Activated naive CD4-positive, alpha-beta T cell (primary cell): ENCODE data around the gene UTP25.

ENCODE experiments used
- DNase-seq, 4 experiments: peaks; one replicate each; lab custom pipeline; 2025; lab: John Stamatoyannopoulos, UW

Gene UTP25

DNA sequence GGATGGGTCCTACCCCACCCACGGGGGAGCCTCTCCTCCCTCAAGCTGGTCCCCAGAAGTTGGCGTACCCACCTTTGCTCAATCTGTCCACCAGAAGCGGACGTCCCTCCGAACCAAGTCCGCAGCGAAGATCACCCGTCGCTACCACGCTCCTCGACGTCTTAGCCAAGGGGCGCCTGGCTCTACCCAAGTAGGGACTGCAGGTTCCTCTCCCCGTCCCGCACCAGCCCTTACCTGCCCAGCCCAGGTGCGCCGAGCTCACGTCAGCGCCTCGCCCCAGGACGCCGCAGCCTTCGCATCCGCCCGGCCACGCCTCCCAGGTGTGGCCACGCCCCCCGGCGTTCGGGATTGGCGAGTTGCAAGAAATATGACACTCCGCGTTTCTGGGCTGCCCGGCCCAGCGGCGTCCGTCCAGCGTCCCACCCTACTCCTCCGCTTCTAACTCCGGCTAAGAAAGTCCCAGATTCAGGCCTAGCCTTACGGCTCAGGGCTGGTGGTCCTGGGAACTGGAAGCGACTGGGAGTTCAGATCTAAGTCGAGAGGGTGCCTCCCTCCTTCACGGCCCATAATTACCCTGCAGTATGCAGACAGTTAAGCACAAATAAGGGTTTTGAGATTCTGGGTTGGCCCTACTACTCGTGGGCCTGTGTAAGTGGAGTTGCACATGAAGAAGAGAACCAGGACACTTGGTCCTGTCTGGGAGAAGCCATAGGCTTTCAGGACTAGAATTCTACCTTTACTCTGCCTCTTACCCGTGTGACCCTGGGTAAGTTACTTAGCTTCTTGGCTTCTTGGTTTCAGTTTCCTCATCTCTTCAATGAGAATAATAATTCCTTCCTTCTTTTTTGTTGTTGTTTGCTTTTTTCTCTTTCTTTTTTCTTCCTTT, 21.7 kb upstream of the UTP25 start, which contains the start of gene IRF6:
IRF6 (minus strand) TSS at position 268 of the 886 bp plus-strand sequence. CDS start 4,729 bp downstream, outside the sequence.
- DNase-seq: peak in 3 of 4 experiments; percentile 34 to 76 (median 36)

DNA sequence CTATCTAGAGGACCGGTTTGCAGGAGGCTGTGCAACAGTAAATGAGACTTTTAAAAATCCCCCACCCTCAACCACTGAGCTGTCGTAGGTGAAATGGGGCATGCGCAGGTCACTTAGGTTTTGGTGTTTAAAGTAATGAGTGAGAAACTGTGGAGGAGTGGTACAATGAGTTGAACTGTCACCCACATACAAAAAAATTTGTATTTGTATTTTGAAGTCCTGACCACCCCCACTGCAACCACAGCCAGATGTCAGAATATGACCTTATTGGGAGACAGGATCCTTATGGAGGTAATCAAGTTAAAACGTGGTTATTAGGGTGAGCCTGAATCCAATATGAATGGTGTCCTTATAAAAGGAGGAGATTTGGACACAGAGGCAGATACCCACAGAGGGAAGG, 20.3 kb upstream of the UTP25 start:
- DNase-seq: no peak

DNA sequence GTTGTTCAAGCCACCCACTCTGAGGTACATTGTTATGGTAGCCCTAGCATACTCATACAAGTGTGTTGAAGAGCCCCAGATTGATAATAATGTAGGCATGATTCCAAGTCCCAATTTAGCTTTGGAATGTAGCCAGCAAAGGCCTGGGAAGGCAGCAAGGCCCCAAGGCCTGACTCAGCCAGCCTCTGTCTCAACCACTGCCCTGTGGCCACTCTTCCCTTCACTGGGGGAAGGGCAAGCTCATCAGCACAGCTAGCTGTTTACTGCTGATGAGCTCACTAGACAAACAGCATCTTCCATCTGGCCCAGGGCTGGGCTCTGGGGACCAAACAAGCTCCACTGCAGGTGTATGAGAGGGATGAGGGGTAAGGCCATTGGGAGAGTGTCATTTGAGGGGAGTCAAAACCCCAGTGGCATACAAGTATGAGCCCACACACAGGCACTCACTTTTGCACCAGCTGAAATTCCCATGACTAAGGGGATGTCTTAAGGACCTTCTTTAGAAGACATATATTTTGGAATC, 19.7 kb upstream of the UTP25 start:
- DNase-seq: no peak

DNA sequence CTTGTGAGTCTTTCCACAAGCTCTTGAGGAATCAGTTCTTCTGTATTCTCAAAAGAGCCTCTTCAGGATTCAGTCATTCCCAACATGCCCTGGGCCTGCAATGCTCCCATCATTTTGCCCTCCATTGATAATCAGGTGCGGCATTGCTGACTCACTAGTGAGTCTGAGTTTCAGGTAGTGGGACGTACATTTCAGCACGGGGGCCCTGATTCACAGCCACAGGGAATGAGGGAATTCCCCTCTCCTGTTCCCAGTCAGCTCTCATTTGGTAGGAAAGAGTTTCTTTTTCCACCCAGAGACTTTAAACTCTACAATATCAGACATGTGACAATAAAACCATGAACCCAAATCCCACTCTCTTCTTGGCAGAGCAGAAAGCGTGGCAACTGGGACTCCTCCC, 18.2 kb upstream of the UTP25 start:
- no peak for DNase-seq

DNA sequence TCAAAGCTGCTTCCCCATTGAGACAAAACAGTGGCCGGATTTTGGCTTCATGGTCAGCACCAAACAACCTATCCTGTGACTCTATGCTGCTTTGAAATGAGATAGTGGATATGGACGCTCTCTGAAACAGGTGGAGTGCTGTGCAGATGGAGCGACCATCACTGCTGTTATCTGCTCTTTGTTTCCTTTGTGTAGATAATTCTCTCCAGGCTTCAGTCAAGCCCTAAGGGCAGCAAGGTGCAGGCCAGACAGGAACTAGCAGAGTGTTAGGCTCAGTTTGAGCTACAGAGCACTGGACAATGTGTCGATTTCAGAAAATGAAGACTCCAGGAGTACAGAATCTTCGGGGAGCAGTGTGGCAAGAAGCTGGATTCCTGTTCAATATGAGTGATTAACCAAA, 17.0 kb upstream of the UTP25 start:
- DNase-seq: no peak

DNA sequence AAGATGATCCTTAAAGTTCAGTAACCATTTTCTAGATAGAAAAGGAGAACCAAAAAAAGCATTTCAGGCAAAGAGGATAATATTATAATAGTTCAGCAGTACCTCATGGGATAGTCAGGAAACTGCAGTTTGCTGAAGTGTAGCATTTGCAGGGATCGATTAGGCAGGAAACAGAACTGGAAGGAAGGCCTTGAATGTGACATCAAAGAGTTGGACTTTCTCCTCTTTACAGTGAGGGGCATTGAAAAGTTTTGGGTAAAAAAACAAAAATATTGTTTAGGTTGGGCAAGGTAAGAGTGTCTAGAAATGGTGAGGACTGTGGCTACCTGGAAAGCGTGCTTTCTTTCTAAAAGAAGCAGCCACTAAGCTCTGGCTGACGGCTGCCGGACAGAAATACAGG, 13.9 kb upstream of the UTP25 start:
- DNase-seq: no peak

DNA sequence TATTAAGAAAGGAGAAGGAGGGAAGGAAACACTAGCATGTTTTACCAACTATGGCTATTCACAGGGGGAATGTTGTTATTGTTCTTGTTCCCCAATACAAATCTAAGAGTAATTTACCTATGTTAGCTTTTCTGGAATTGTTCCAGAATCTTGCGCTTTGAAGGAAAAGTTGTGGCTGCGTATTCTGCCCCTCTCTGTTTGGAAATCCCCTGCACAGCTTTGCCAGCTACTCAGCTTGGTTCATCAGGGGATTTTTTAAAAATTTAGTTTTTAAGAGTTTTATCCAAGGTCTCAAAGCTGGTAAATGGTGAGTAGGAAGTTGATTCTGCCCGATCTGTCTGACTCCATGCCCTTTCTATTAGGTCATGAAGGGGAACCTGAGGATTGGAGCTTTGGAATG, 12.3 kb upstream of the UTP25 start:
- DNase-seq: no peak

DNA sequence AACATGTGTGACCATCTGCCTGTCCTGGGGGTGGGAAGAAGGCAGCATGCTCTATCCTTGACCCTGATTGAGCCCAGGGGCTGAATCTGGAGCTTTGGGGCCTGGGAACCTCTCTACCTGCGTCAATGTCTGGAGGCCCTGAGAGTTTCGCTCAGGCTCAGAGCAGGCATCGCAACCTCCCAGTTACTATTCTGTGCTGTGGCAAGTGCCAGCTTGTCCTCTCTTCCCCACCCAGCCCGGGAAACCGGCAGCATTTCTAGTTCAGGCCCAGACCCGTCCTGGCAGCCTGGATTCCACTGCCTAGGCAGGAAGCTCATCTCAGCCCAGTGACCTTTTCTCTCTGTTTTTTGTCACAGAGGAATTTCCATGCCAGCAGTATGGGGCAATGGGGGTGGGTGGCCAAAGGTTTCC, 11.8 kb upstream of the UTP25 start:
- DNase-seq: no peak

DNA sequence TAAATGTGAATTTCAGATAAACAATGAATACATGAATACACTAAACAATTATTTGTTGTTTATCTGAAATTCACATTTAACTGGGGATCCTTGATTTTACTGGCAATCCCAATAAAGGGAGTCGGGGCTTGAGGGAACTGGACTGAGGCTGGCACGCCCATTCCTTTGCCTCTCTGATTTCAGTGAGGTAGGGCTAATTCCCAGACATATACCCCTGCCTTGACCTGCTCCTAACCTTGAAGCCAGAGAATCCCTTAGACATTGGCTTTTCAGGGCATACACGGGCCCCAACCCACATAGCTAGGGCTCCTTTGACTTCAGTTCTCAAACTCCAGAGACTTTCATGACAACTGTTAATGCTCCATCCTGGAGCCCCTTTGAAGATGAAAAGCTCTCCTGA, 10.8 kb upstream of the UTP25 start:
- DNase-seq: no peak

DNA sequence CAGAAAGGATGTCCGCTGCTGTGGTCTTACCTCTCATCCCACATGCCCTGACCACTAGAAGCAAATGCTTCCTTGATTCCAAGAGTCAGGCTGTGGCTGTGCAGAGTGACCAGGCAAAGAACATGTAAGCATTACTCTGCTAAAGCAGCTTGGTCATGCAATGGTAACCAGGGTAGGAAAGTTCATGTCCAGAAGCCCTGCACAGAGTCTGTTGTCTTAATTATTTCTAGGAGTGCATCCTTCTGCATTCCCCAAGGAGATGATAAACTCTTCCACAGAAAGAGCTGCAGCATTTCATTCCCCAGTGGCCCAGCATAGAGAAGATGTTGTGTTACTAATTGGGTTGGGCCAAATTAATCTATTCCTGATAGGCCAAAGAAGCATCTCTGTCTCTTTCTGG, 10.1 kb upstream of the UTP25 start:
- no peak for DNase-seq

DNA sequence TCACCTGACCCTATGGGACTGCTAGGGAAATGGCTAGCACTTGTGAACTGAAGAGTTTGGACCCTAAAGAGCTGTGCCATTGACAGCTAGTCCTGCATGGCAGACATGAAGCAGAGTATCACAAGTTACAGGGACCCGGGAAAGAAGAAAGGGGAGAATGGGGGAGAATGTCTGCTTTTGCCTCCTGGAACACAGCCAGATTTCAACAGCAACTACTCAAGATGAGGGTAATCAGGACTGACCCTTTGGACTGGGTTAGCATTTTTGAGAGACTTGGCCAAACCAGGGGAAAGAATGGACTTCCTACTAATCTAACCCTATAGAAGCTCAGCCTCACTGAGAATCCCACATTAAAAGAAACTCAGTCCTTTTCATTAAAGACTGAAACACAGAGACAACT, 8.7 kb upstream of the UTP25 start:
- DNase-seq: no peak

DNA sequence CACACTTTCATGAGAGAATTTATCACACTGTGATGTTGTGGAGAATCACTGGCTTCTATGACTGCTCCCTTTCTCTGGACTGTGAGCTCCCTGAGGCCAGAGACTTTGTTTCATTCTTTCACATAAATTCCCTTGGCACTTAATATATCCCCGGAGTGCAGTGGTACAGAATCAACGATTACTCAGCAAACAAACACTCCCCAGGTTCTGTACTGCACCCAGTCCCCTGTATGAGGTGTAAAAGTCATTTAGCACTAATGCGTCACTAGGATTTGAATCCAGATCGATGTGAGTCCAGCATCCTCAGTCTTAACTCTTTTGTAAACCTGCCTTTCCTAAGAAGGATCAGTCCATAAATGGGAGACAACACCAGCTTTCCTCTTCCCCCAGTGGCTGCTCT, 6.8 kb upstream of the UTP25 start:
- no peak for DNase-seq

DNA sequence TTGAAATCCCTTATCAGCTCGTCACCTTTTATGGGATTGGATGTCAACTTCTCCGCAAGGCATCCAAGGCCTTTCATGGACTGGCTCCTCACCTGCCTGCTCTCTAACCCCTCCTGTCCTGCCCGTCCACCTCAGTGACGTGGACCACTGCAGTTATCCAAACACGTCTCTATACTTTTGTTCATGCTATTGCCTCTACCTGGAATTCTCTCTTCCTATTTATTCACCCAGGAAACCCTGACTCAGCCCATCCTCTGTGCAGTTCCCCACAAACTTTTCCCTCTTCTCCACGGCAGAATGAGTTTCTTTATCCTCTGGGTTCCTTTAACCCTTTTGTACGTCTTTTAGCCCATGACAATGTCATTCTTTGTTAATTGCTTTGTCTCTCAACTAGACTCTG, 5.1 kb upstream of the UTP25 start:
- DNase-seq: no peak

DNA sequence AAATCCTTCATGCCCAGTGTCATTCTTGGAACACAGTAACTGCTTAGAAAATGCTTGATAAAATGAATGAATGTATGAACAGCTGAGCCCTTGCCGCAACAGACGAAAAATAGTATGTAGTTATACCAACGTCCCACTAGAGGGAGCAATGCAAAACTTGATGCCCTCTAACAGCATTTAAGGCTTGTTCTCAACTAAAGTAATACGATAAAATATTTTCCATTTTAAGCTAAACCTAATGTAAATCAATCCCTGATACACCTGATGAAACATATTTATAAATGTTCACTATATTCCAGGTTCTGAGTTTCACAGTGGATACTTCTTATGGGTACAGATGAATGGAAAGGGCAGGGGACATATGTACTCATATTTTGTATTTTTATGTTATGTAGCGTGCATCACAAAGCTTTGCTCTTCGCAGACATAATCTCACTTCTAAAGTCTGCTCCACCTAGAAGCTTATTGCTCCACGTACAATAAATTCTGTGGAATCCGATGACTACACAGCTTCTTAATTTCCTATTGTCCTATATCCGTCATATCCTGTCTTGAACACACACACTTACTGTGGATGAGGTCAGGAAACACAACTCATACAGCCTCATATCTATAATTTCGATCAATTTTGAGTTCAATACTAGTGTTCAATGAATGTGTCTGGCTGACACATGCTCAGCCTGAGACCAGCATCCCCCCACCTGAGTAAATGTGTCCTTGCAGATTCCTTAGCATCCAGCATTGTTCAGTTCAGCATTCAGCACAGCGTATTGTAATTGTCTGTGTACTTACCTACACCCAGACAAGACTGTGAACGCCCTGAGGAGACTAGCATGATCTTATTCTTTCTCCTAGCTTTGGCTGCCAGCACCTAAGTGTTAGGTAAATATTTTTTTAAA, 4.4 kb upstream of the UTP25 start:
- no peak for DNase-seq

DNA sequence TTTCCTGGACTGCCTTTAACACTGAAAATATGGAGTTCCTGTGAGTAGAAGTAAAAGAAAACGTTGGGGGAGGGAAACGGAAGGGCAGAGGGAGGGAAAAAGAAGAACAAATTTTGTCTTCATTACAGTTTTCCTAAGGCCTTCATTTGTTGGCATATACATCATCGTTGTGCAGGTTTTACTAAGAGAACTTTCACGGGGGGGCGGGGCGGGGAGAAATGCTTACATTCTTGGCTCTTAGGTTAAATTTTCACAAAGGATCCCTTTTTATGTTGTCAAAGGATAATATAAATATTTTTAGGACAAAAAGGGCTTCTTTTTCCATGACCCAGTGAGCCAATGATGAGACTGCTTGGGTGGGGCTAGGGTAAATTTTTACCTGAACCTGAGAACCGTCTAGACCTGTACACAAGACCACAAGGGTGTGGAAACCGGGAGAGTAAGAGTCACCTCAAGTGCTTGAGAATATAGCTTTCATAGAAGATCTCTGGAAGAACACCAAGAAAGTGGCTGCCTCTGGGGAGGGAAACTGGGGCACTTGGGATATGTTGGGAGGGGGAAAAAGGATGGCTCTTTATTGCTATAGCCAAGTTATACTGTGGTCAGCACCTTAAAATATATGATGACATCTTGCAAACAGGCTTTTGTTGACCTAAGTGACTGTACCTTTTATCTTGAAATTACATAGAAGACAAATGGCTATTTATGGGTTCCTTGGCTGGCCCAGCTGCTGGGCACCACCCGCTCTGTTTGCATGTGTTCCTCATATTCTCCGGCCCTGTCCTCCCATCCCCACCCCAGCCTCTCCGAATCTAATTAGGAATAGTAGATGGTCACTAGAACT, 2.0 kb upstream of the UTP25 start:
- no peak for DNase-seq

DNA sequence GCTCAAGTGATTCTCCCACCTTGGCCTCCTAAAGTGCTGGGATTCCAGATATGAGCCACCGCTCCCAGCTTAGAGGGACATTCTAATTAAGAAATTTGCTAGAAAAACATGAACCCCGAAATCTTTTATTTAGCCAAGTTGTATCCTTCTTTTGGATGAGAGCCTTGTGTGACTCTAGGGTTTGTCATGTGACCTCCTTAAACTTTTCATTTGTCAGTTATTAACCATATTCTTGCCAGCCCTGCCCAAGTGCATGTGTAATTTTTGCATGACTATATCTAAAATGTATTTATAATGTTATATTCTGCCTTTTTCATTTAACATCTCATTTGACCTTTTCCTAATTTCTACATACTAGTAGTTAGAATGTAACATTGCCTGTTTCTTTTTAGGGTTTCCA, 1.9 kb downstream of the UTP25 start:
- DNase-seq: no peak

DNA sequence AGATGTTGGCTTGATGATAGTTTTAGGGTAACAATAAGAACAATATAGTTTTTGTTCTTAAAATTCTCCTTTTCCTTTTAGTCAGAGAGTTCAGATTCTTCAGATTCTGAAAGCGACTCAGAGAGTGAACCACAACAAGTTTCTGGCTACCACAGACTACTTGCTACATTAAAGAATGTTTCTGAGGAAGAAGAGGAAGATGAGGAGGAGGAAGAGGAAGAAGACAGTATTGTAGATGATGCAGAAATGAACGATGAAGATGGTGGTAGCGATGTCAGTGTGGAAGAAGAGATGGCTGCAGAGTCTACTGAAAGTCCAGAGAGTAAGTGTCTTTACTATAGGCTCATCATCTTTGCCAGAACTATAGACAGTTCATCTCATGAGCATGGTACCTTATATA, 3.0 kb downstream of the UTP25 start:
- DNase-seq: no peak

DNA sequence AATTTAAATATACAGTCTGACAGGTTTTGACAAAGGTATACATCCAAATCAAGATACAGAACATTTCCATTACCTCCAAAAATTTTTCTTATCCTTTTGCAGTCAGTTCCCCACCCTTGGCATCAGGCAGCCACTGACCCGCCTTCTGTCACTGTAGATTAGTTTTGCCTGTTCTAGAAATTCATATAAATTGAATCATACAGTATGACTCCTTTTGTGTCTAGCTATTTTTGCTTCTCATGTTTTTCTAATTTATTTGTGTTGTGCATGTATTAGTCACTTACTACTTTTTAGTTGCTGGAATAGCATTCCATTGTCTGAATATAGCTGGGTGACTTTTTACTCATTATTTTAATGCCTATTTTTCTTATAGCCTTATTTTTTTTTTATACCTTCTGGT, 3.8 kb downstream of the UTP25 start:
- no peak for DNase-seq

DNA sequence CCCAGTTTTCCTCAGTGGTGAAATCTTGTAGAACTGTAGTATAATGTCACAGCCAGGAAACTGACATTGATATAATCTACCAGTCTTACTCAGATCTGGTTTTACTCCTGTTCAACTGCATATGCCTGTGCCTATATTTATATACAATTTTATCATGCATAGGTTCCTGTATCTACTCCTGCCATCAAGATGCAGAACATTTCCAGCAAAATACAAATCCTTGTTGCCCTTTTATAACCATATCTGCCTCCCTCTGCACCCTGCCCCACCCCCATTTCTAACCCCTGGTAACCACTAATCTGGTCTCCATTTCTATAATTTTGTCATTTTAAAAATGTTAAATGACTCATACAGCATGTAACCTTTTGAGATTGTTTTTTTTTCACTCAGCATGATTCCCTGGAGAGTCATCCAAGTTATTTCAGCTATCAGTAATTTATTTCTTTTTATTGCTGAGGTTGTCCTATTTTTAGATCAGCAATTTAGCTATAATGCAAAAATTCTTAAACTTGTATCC, 8.1 kb downstream of the UTP25 start:
- DNase-seq: no peak

DNA sequence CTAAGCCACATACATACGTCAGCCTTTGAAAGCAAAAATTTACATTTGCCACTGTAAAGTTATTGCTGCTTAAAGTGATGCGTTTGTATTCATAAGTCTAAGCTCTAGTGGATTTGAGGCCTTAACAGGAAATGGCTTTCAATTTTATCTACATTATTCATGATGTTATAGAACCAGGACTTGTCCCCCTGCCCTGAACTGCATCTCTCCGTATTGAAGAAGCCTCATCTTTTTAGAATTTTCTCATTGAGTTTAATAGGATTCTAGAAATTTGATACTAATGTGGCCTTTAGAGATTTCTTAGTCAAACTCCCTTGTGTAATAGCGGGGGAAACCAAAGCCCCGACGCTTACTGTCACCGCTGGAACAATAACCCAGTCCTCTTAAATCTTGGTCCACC, 9.9 kb downstream of the UTP25 start:
- no peak for DNase-seq

DNA sequence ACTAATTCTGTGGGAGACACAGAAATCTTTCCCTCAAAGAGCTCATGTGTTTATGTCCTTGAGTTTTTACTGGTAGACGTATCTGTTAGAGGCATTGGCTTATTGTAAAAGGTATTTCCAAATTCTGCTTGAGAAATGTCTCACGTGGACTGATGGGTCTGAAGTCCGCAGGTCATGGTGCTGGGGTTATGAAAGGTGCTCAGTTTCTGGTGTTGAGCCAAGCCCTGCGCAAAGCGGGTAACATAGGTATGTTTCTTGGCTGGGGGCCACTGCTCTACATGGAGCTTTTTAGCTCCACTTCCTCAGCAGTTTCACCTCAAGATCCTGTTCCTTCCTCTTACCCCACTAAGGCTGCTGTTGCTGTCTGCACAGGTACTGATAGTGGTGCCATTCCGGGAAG, 10.8 kb downstream of the UTP25 start:
- DNase-seq: no peak
